Endothelial cell of umbilical vein (primary cell): ENCODE results near the gene F8A1. TPM values are rescaled to one million over a fixed set of nuclear protein-coding genes. Genes with fewer than 3 reads are reported as not detected.

ENCODE experiments used
- BruUV-seq: library from RNA; stranded (reverse); fragments of 400-500 nt; replicated peaks from 2 replicates; lab custom pipeline; 2021; lab: Mats Ljungman, UMichigan
- CTCF ChIA-PET: fragments of 300-600, 350-600 bp; sonication (Branson Sonifier 250); formaldehyde crosslinking; loops from one replicate; lab custom pipeline; 2021; ENCODE audit warnings: antibody characterized with exemption, inconsistent platforms; lab: Charles Lee
- POLR2A ChIA-PET: fragments of 300-600, 350-600 bp; sonication (Branson Sonifier 250); formaldehyde crosslinking; loops from one replicate; lab custom pipeline; 2021; ENCODE audit warnings: antibody characterized with exemption, inconsistent platforms; lab: Charles Lee
- DNase-seq: peaks from one replicate; pipeline ENCODE4 v3.0.0-alpha.2; 2011; ENCODE audit warnings: low read depth, low spot score
- FAIRE-seq: peaks from 2 replicates; lab custom pipeline; 2011; peaks lifted over from hg19 to GRCh38; lab: Jason Lieb, UNC
- H2AFZ ChIP-seq: 2 replicates; pipeline ENCODE4 v1.6.0; 2012; ENCODE audit warnings: low read depth, low read length, control low read depth, inconsistent platforms
- H3K27ac ChIP-seq: 2 replicates; pipeline ENCODE4 v1.5.1; 2011; ENCODE audit warnings: low read depth, mild to moderate bottlenecking, control low read depth, low read length, moderate library complexity; ENCODE audit not compliant: insufficient read depth
- H3K27me3 ChIP-seq, 2 experiments: 2 replicates each; pipeline versions ENCODE4 v1.6.0 to v1.6.1; 2011; ENCODE audit warnings: low read length in 2 of 2, mixed read lengths in 1 of 2; ENCODE audit not compliant: control insufficient read depth in 2 of 2, insufficient read depth in 2 of 2
- H3K36me3 ChIP-seq, 2 experiments: 2 replicates in 1 of 2; 3 replicates in 1 of 2; pipeline ENCODE4 v1.5.1; 2011; ENCODE audit warnings: low read length in 2 of 2, mild to moderate bottlenecking in 1 of 2, moderate library complexity in 1 of 2; ENCODE audit not compliant: control insufficient read depth in 2 of 2, insufficient read depth in 2 of 2; ENCODE audit errors: extremely low read depth in 1 of 2
- H3K4me1 ChIP-seq: 3 replicates; pipeline ENCODE4 v1.5.1; 2011; ENCODE audit warnings: mild to moderate bottlenecking, low read length; ENCODE audit not compliant: control insufficient read depth, insufficient read depth; ENCODE audit errors: extremely low read depth
- H3K4me2 ChIP-seq: 2 replicates; pipeline ENCODE4 v1.6.1; 2011; ENCODE audit warnings: low read length, control low read depth, mixed read lengths; ENCODE audit not compliant: insufficient read depth
- H3K4me3 ChIP-seq, 3 experiments: fragments of 200-600 bp in 1 of 3; sonication (generic), shearing (Covaris generic) in 1 of 3; replicated peaks in 1 of 3; 2 replicates each; pipeline ENCODE4 v1.5.1; 2011 to 2016; ENCODE audit warnings: control low read depth in 3 of 3, low read length in 3 of 3, mild to moderate bottlenecking in 2 of 3, inconsistent platforms in 1 of 3, low read depth in 1 of 3, moderate library complexity in 1 of 3; ENCODE audit not compliant: insufficient read depth in 1 of 3
- H3K79me2 ChIP-seq: 2 replicates; pipeline ENCODE4 v1.6.0; 2012; ENCODE audit warnings: low read length, inconsistent platforms; ENCODE audit not compliant: control insufficient read depth, insufficient read depth
- H3K9ac ChIP-seq: replicated peaks from 2 replicates; pipeline ENCODE3; 2011; ENCODE audit warnings: low read length, control low read depth; ENCODE audit not compliant: insufficient read depth; ENCODE audit errors: extremely low read depth
- H3K9me1 ChIP-seq: replicated peaks from 3 replicates; pipeline ENCODE4 v1.6.0; 2011; ENCODE audit warnings: mild to moderate bottlenecking, low read length; ENCODE audit not compliant: control insufficient read depth, insufficient read depth; ENCODE audit errors: extremely low read depth
- H3K9me3 ChIP-seq: replicated peaks from 2 replicates; pipeline ENCODE4 v1.5.1; 2012; ENCODE audit warnings: low read length, inconsistent platforms; ENCODE audit not compliant: control insufficient read depth, insufficient read depth
- H4K20me1 ChIP-seq: replicated peaks from 2 replicates; pipeline ENCODE3; 2011; ENCODE audit warnings: mild to moderate bottlenecking, low read length; ENCODE audit not compliant: control insufficient read depth, insufficient read depth; ENCODE audit errors: extremely low read depth
- CTCF ChIP-seq, 2 donors: IDR thresholded peaks; 1 replicate in 1 of 2; 2 replicates in 1 of 2; pipeline ENCODE4 v1.5.1; 2011; ENCODE audit warnings: low read length in 2 of 2, mild to moderate bottlenecking in 2 of 2, moderate library complexity in 2 of 2, control low read depth in 1 of 2, inconsistent platforms in 1 of 2, low read depth in 1 of 2; ENCODE audit not compliant: insufficient read depth in 1 of 2; ENCODE audit errors: extremely low read depth in 1 of 2
- EZH2 ChIP-seq: IDR thresholded peaks from 2 replicates; pipeline ENCODE4 v1.6.1; 2012; ENCODE audit warnings: borderline replicate concordance, low read depth, mild to moderate bottlenecking, moderate library complexity, low read length, inconsistent platforms; ENCODE audit not compliant: severe bottlenecking
- FOS ChIP-seq: IDR thresholded peaks from 2 replicates; pipeline ENCODE4 v1.6.1; 2011; ENCODE audit warnings: mild to moderate bottlenecking, low read length, moderate library complexity, borderline replicate concordance; ENCODE audit not compliant: insufficient read depth
- GATA2 ChIP-seq: IDR thresholded peaks from 2 replicates; pipeline ENCODE4 v1.7.0; 2011; ENCODE audit warnings: low read depth, mild to moderate bottlenecking, moderate library complexity, mixed read lengths, low read length; ENCODE audit not compliant: insufficient read length, insufficient read depth
- JUN ChIP-seq: IDR thresholded peaks from 2 replicates; pipeline ENCODE4 v1.6.1; 2011; ENCODE audit warnings: borderline replicate concordance, low read depth; ENCODE audit not compliant: insufficient read length, insufficient read depth
- MAX ChIP-seq: IDR thresholded peaks from 2 replicates; pipeline ENCODE4 v1.6.1; 2011; ENCODE audit not compliant: insufficient read depth, insufficient read length
- MYC ChIP-seq: IDR thresholded peaks from one replicate; pipeline ENCODE4 v1.6.1; 2011; ENCODE audit warnings: mild to moderate bottlenecking, low read depth, low read length
- POLR2A ChIP-seq: IDR thresholded peaks from 2 replicates; pipeline ENCODE4 v1.6.1; 2012; ENCODE audit warnings: low read depth, mild to moderate bottlenecking, control low read depth, low read length
- POLR2AphosphoS5 ChIP-seq: IDR thresholded peaks from 2 replicates; pipeline ENCODE4 v1.6.1; 2012; ENCODE audit warnings: low read depth, mild to moderate bottlenecking, control low read depth, low read length, moderate library complexity; ENCODE audit not compliant: insufficient read depth
- dilution Hi-C: fragments of 300-500 bp; cut with MboI; formaldehyde crosslinking; loops from one replicate; pipeline ENCODE4 v1.15.0; 2019; ENCODE audit warnings: low sequenced_read_pairs; ENCODE audit not compliant: extremely low pct_ligation_motif_present
- intact Hi-C: fragments of 100-400 bp; cut with micrococcal nuclease; formaldehyde crosslinking; loops from one replicate; pipeline ENCODE4 v1.10.0; 2022
- polyA plus RNA-seq, 4 experiments: library from polyadenylated mRNA; depleted of rRNA in 3 of 4; stranded (reverse) in 3 of 4; unstranded in 1 of 4; fragments of >200 nt; gene quantifications; 2 replicates each; pipeline versions ENCODE4 v1.2.1 to v1.2.3, GENCODE V29; 2011 to 2012; ENCODE audit warnings: missing spikeins in 1 of 4
- total RNA-seq: library from RNA; stranded (reverse); gene quantifications from 2 replicates; pipeline ENCODE4 v1.2.3, GENCODE V29; 2021

The F8A1 gene
- total and polyA plus RNA-seq, 2 donors (not counting 3 experiments of a cell fraction or from before 2014, with no cell fraction given): 10.0 to 11.4 TPM

- H4K20me1 ChIP-seq: no peaks in the 10 kb centered on the region
- H3K79me2 ChIP-seq: no peaks in the 10 kb centered on the region
- dilution Hi-C loops (no loop called here), intact Hi-C loops (no loop called here)
- no peaks in the 10 kb centered on the region for H3K4me1 ChIP-seq
- no peaks in the 10 kb centered on the region for H3K9me3 ChIP-seq
- peaks cover 5 to 7% of the 10 kb centered on the region in 2 experiments for H3K27me3 ChIP-seq
- H3K36me3 ChIP-seq: no peaks in the 10 kb centered on the region
- H3K4me3 ChIP-seq: no peak overlapping the region
- H3K27ac ChIP-seq: no peak overlapping the region
- ChIA-PET CTCF (interaction anchor here (1.3 kb wide), 1 partner anchor 17 kb away, joined by 4 read pairs; no protein-coding TSS in a partner anchor), POLR2A (no interaction called here)
- no peak overlapping the region for H3K4me2 ChIP-seq
- no peak for FAIRE-seq
- H2AFZ ChIP-seq: no peak overlapping the region
- no peaks in the 10 kb centered on the region for H3K9me1 ChIP-seq
- DNase-seq: no peak
- TF ChIP-seq FOS: no peak
- TF ChIP-seq POLR2A: no peak
- TF ChIP-seq MAX: no peak
- no peak for TF ChIP-seq MYC
- no peak for TF ChIP-seq GATA2
- TF ChIP-seq EZH2: no peak
- TF ChIP-seq CTCF (IDR thresholded peaks at IDR 0.05; ENCODE audit: extremely low read depth in 1 of 2, insufficient read depth in 1 of 2, low read depth in 1 of 2, low read length in 2 of 2): no peak
- TF ChIP-seq JUN: no peak
- TF ChIP-seq POLR2AphosphoS5: no peak
- no TSS peak for BruUV-seq
- H3K9ac ChIP-seq: no peak overlapping the region
Measured at GRCh38 chrX:154900323-154900722, 14.2 kb downstream of the F8A1 start.
